Measurements from ENCODE around the gene NEK8. TPM values are rescaled to one million over a fixed set of nuclear protein-coding genes. Genes with fewer than 3 reads are reported as not detected.

The NEK8 gene
- total and polyA plus RNA-seq, 9 of the 15 experiments (the other 6 are each of a cell fraction or from before 2014, with no cell fraction given): 0.98 to 16.6 (median 4.6) TPM

DNA sequence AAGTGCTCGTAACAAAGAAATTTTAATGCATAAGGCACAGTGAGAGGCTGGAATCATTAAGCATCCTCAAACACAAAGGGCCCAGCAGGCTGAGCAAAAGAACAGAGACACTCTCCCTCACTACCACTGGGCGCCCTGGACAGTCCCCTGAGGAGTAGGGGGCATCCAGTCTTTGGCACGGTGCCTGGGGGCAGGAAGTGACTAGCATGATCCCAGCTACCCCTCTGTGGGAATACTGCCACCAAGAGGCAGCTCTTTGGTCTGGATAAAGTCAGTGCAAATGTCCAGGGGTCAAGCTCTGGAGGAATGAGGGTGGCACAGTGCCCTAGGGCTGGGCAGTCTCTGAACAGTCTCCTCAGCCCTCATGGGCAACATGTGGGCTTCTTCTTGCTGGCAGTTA, 14.3 kb upstream of the NEK8 start (continued):
- TF ChIP-seq, protein P1, sequence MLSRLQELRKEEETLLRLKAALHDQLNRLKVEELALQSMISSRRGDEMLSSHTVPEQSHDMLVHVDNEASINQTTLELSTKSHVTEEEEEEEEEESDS (CRISPR knock-in tag; IDR thresholded peaks at IDR 0.05): no peak
- TF ChIP-seq, protein P2, sequence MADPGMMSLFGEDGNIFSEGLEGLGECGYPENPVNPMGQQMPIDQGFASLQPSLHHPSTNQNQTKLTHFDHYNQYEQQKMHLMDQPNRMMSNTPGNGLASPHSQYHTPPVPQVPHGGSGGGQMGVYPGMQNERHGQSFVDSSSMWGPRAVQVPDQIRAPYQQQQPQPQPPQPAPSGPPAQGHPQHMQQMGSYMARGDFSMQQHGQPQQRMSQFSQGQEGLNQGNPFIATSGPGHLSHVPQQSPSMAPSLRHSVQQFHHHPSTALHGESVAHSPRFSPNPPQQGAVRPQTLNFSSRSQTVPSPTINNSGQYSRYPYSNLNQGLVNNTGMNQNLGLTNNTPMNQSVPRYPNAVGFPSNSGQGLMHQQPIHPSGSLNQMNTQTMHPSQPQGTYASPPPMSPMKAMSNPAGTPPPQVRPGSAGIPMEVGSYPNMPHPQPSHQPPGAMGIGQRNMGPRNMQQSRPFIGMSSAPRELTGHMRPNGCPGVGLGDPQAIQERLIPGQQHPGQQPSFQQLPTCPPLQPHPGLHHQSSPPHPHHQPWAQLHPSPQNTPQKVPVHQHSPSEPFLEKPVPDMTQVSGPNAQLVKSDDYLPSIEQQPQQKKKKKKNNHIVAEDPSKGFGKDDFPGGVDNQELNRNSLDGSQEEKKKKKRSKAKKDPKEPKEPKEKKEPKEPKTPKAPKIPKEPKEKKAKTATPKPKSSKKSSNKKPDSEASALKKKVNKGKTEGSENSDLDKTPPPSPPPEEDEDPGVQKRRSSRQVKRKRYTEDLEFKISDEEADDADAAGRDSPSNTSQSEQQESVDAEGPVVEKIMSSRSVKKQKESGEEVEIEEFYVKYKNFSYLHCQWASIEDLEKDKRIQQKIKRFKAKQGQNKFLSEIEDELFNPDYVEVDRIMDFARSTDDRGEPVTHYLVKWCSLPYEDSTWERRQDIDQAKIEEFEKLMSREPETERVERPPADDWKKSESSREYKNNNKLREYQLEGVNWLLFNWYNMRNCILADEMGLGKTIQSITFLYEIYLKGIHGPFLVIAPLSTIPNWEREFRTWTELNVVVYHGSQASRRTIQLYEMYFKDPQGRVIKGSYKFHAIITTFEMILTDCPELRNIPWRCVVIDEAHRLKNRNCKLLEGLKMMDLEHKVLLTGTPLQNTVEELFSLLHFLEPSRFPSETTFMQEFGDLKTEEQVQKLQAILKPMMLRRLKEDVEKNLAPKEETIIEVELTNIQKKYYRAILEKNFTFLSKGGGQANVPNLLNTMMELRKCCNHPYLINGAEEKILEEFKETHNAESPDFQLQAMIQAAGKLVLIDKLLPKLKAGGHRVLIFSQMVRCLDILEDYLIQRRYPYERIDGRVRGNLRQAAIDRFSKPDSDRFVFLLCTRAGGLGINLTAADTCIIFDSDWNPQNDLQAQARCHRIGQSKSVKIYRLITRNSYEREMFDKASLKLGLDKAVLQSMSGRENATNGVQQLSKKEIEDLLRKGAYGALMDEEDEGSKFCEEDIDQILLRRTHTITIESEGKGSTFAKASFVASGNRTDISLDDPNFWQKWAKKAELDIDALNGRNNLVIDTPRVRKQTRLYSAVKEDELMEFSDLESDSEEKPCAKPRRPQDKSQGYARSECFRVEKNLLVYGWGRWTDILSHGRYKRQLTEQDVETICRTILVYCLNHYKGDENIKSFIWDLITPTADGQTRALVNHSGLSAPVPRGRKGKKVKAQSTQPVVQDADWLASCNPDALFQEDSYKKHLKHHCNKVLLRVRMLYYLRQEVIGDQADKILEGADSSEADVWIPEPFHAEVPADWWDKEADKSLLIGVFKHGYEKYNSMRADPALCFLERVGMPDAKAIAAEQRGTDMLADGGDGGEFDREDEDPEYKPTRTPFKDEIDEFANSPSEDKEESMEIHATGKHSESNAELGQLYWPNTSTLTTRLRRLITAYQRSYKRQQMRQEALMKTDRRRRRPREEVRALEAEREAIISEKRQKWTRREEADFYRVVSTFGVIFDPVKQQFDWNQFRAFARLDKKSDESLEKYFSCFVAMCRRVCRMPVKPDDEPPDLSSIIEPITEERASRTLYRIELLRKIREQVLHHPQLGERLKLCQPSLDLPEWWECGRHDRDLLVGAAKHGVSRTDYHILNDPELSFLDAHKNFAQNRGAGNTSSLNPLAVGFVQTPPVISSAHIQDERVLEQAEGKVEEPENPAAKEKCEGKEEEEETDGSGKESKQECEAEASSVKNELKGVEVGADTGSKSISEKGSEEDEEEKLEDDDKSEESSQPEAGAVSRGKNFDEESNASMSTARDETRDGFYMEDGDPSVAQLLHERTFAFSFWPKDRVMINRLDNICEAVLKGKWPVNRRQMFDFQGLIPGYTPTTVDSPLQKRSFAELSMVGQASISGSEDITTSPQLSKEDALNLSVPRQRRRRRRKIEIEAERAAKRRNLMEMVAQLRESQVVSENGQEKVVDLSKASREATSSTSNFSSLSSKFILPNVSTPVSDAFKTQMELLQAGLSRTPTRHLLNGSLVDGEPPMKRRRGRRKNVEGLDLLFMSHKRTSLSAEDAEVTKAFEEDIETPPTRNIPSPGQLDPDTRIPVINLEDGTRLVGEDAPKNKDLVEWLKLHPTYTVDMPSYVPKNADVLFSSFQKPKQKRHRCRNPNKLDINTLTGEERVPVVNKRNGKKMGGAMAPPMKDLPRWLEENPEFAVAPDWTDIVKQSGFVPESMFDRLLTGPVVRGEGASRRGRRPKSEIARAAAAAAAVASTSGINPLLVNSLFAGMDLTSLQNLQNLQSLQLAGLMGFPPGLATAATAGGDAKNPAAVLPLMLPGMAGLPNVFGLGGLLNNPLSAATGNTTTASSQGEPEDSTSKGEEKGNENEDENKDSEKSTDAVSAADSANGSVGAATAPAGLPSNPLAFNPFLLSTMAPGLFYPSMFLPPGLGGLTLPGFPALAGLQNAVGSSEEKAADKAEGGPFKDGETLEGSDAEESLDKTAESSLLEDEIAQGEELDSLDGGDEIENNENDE (IDR thresholded peaks at IDR 0.05; ENCODE audit: low read depth, low read length): no peak
- TF ChIP-seq NFIC (IDR thresholded peaks at IDR 0.05): peak; percentile 82
- TF ChIP-seq GATA2 (CRISPR knock-in tag; IDR thresholded peaks at IDR 0.05): no peak
- TF ChIP-seq MTA2 (IDR thresholded peaks at IDR 0.05; ENCODE audit: low read depth): no peak
- TF ChIP-seq GATAD2B (IDR thresholded peaks at IDR 0.05; ENCODE audit: borderline replicate concordance): no peak
- peak; percentile 87 for TF ChIP-seq RBM25 (IDR thresholded peaks at IDR 0.05; ENCODE audit: low read depth, low read length, severe bottlenecking)
- TF ChIP-seq, protein P3, sequence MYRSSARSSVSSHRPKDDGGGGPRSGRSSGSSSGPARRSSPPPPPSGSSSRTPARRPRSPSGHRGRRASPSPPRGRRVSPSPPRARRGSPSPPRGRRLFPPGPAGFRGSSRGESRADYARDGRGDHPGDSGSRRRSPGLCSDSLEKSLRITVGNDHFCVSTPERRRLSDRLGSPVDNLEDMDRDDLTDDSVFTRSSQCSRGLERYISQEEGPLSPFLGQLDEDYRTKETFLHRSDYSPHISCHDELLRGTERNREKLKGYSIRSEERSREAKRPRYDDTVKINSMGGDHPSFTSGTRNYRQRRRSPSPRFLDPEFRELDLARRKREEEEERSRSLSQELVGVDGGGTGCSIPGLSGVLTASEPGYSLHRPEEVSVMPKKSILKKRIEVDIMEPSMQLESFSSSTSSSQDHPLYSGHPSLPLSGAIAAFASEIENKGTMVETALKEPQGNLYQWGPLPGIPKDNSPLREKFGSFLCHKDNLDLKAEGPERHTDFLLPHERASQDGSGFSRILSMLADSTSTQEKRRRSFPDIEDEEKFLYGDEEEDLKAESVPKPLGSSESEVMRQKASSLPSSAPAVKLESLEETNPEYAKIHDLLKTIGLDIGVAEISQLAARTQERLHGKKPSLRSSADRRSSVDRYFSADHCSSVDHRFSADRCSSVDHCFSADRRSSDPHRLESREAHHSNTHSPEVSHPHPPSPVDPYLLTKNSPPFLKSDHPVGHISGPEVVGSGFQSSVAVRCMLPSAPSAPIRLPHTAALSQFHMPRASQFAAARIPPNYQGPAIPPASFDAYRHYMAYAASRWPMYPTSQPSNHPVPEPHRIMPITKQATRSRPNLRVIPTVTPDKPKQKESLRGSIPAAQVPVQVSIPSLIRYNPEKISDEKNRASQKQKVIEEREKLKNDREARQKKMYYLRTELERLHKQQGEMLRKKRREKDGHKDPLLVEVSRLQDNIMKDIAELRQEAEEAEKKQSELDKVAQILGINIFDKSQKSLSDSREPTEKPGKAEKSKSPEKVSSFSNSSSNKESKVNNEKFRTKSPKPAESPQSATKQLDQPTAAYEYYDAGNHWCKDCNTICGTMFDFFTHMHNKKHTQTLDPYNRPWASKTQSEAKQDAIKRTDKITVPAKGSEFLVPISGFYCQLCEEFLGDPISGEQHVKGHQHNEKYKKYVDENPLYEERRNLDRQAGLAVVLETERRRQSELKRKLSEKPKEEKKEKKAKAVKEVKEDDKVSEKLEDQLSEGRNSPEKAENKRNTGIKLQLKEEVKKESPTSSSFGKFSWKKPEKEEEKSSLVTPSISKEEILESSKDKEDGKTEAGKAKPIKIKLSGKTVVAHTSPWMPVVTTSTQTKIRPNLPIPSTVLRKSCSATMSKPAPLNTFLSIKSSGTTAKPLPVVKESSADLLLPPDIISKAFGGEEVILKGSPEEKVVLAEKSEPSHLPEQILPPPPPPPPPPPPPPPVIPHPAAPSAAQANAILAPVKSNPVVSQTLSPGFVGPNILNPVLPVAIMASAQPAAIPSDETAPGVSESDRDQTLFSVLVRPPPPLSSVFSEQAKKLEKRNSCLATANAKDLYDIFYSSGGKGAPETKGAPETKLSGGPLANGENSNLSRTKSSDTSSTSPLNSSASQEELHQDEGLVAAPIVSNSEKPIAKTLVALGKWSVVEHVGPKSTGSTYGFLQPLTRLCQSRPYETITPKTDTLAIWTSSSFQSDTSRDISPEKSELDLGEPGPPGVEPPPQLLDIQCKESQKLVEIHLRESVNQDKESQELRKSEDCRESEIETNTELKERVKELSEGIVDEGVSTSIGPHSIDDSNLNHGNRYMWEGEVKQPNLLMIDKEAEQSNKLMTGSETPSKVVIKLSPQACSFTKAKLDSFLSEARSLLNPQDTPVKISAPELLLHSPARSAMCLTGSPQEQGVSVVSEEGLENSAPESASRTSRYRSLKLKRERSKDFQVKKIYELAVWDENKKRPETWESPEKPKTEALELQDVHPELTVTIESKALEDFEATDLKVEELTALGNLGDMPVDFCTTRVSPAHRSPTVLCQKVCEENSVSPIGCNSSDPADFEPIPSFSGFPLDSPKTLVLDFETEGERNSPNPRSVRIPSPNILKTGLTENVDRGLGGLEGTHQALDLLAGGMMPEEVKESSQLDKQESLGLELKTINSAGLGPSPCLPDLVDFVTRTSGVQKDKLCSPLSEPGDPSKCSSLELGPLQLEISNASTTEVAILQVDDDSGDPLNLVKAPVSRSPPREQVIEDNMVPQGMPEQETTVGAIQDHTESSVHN (IDR thresholded peaks at IDR 0.05; ENCODE audit: borderline replicate concordance in 1 of 2, low read depth in 1 of 2): no peak
- TF ChIP-seq ZFX (CRISPR knock-in tag; IDR thresholded peaks at IDR 0.05): no peak

All from K562 (cell line).